PC-9 (cell line): ENCODE results near the gene IKZF3. TPM values are rescaled to one million over a fixed set of nuclear protein-coding genes. Genes with fewer than 3 reads are reported as not detected.

Source experiments
- BruUV-seq: library from RNA; stranded (reverse); fragments of 400-500 nt; replicated peaks from 2 replicates; lab custom pipeline; 2021; lab: Mats Ljungman, UMichigan
- CTCF ChIA-PET: fragments of 300-600 bp; sonication (Branson Sonifier 250); formaldehyde crosslinking; loops from one replicate; lab custom pipeline; 2022; ENCODE audit warnings: antibody characterized with exemption; lab: Charles Lee
- POLR2A ChIA-PET: fragments of 300-600 bp; sonication (Branson Sonifier 250); formaldehyde crosslinking; loops from one replicate; lab custom pipeline; 2022; ENCODE audit warnings: antibody characterized with exemption; ENCODE audit not compliant: unreplicated experiment; lab: Charles Lee
- DNase-seq, 2 experiments: peaks; one replicate each; pipeline versions ENCODE4 v3.0.0 to v3.0.0-alpha.2; 2015 to 2022; ENCODE audit warnings: mixed read lengths in 1 of 2
- H2AFZ ChIP-seq: fragments of 200-600 bp; sonication (generic); 2 replicates; pipeline ENCODE4 v1.8.1; 2017; ENCODE audit warnings: antibody characterized with exemption
- H3F3A ChIP-seq: fragments of 200-600 bp; sonication (generic); 2 replicates; pipeline ENCODE4 v1.8.1; 2017; ENCODE audit warnings: antibody characterized with exemption, mild to moderate bottlenecking, low read depth; ENCODE audit not compliant: insufficient read depth
- H3K27ac ChIP-seq: fragments of 200-600 bp; sonication (generic); 2 replicates; pipeline ENCODE4 v1.6.1; 2016; ENCODE audit warnings: mixed run types
- H3K27me3 ChIP-seq: fragments of 200-600 bp; sonication (generic); 2 replicates; pipeline ENCODE4 v1.6.1; 2016; ENCODE audit warnings: low read depth, mixed run types; ENCODE audit not compliant: insufficient read depth
- H3K36me3 ChIP-seq: fragments of 200-600 bp; sonication (generic); 2 replicates; pipeline ENCODE4 v1.6.1; 2016; ENCODE audit warnings: low read depth, mixed run types
- H3K4me1 ChIP-seq: fragments of 200-600 bp; sonication (generic); replicated peaks from 2 replicates; pipeline ENCODE4 v1.6.1; 2016; ENCODE audit warnings: mixed run types; ENCODE audit not compliant: insufficient read depth
- H3K4me2 ChIP-seq: fragments of 200-600 bp; sonication (generic); 2 replicates; pipeline ENCODE4 v1.6.1; 2017; ENCODE audit warnings: mixed run types
- H3K4me3 ChIP-seq: fragments of 200-600 bp; sonication (generic); 2 replicates; pipeline ENCODE4 v1.6.1; 2016; ENCODE audit warnings: mixed run types
- H3K79me2 ChIP-seq: fragments of 200-600 bp; sonication (generic); 2 replicates; pipeline ENCODE4 v1.6.1; 2017; ENCODE audit warnings: low read depth, mixed run types
- H3K9me2 ChIP-seq: fragments of 200-600 bp; sonication (generic); 2 replicates; pipeline ENCODE4 v1.8.1; 2017; ENCODE audit warnings: mild to moderate bottlenecking; ENCODE audit not compliant: insufficient read depth
- H3K9me3 ChIP-seq: fragments of 200-600 bp; sonication (generic); 2 replicates; pipeline ENCODE4 v1.8.1; 2016; ENCODE audit warnings: low read depth; ENCODE audit not compliant: insufficient read depth
- H4K20me1 ChIP-seq: fragments of 200-600 bp; sonication (generic); 2 replicates; pipeline ENCODE4 v1.8.1; 2017; ENCODE audit not compliant: insufficient read depth
- EZH2 ChIP-seq: fragments of 200-600 bp; sonication (generic); IDR thresholded peaks from 2 replicates; pipeline ENCODE4 v1.8.0; 2017; ENCODE audit warnings: antibody characterized with exemption, low read depth
- intact Hi-C: fragments of 100-400 bp; cut with micrococcal nuclease; formaldehyde crosslinking; loops from one replicate; pipeline ENCODE4 v1.10.0; 2022; ENCODE audit not compliant: unreplicated experiment
- total RNA-seq: library from RNA; stranded (reverse); gene quantifications from 2 replicates; pipeline ENCODE4 v1.2.3, GENCODE V29; 2021
- TF ChIP-seq, protein P1 (sequence below): fragments of 200-600 bp; sonication (generic); conservative IDR thresholded peaks from 2 replicates; pipeline ENCODE4 v1.6.1; 2017; ENCODE audit warnings: mixed run types, antibody characterized with exemption, mild to moderate bottlenecking, moderate library complexity

Gene IKZF3
- total RNA-seq, 1 experiment from 2014 or later, result 0.04 TPM

DNA sequence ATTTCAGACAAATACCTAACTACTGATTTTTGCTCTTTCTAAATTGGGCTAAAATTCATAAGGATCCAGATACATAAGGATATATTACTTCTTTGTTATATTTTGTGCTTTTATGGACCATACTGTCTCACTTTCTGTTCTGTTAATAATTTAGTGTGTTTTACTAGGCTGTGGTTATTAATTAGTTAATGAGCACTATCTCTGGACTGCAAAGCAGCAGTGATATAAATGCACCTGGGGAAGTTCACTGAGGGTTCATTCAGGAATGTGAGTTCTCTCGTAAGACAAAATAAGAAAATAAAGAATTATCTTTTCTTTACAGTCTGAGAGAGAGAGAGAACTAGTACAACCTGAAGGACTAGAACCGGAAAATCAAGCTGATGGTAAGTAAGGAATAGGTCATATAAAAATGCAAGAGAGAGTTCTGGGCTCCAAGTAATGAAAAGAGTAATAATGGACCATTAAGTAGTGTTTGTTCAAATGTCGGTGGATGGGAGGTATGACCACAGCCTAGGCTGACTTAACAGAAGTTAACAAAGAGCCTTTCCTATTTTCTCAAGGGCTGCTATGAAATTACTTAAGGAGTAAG lies 55.6 kb downstream of the IKZF3 start:
- no TSS peak for BruUV-seq
- POLR2A ChIA-PET, result no interaction called here
- CTCF ChIA-PET, result no interaction called here
- H3K36me3 ChIP-seq, result no peaks in the 10 kb centered on the region
- no peaks in the 10 kb centered on the region for H4K20me1 ChIP-seq
- H3K79me2 ChIP-seq, result no peaks in the 10 kb centered on the region
- no peaks in the 10 kb centered on the region for H3K27me3 ChIP-seq
- H3K9me2 ChIP-seq, result no peaks in the 10 kb centered on the region
- H3F3A ChIP-seq, result no peaks in the 10 kb centered on the region
- H3K4me2 ChIP-seq, result peak overlapping the region; percentile 75
- peak overlapping the region; percentile 28 for H3K27ac ChIP-seq
- no peak for TF ChIP-seq EZH2
- TF ChIP-seq, protein P1, sequence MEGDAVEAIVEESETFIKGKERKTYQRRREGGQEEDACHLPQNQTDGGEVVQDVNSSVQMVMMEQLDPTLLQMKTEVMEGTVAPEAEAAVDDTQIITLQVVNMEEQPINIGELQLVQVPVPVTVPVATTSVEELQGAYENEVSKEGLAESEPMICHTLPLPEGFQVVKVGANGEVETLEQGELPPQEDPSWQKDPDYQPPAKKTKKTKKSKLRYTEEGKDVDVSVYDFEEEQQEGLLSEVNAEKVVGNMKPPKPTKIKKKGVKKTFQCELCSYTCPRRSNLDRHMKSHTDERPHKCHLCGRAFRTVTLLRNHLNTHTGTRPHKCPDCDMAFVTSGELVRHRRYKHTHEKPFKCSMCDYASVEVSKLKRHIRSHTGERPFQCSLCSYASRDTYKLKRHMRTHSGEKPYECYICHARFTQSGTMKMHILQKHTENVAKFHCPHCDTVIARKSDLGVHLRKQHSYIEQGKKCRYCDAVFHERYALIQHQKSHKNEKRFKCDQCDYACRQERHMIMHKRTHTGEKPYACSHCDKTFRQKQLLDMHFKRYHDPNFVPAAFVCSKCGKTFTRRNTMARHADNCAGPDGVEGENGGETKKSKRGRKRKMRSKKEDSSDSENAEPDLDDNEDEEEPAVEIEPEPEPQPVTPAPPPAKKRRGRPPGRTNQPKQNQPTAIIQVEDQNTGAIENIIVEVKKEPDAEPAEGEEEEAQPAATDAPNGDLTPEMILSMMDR, result no peak
- H2AFZ ChIP-seq, result 0 out of 2 replicates have a peak overlapping the region, but pooled peaks have one; percentile 2
- intact Hi-C loops, result no loop called here
- peaks cover 34% of the 10 kb centered on the region for H3K4me1 ChIP-seq
- H3K4me3 ChIP-seq, result peak overlapping the region; percentile 41; the same call in 1 of the 2 replicates
- no peaks in the 10 kb centered on the region for H3K9me3 ChIP-seq
- peak in 1 of 2 experiments; percentile 77 for DNase-seq

DNA sequence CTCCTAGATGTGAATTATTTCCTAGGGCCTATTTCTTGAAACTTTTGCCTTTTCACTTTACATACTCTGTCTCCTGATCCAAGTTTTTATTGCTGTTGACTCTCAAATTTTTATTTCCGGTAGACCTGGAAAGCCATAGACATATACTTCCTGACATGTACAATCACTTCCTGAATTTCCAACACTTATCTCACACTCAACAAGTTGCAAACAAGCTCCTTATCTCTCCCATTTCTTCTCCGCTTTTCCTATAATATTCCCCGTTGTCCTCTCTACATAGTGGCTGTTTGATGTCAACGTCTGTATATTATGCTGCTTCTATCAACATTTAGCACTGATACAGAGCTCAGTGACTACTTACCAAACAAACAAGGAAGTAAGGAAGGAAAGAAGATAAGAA lies 59.3 kb downstream of the IKZF3 start:
- peaks cover 24% of the 10 kb centered on the region for H3K4me1 ChIP-seq
- H3K9me2 ChIP-seq, result no peaks in the 10 kb centered on the region
- no peak overlapping the region for H2AFZ ChIP-seq
- CTCF ChIA-PET, result interaction anchor here (0.6 kb wide), 1 partner anchor 469 kb away, joined by 3 read pairs; no protein-coding TSS in a partner anchor
- H3F3A ChIP-seq, result 0 out of 2 replicates have a peak, but pooled peaks cover 3% of the 10 kb centered on the region
- H3K4me2 ChIP-seq, result no peak overlapping the region
- no peaks in the 10 kb centered on the region for H4K20me1 ChIP-seq
- no peak for TF ChIP-seq EZH2
- TF ChIP-seq, protein P1, result no peak
- BruUV-seq, result no TSS peak
- POLR2A ChIA-PET, result no interaction called here
- H3K4me3 ChIP-seq, result no peak overlapping the region
- H3K36me3 ChIP-seq, result no peaks in the 10 kb centered on the region
- no peaks in the 10 kb centered on the region for H3K79me2 ChIP-seq
- H3K27me3 ChIP-seq, result no peaks in the 10 kb centered on the region
- H3K9me3 ChIP-seq, result no peaks in the 10 kb centered on the region
- intact Hi-C loops, result no loop called here
- H3K27ac ChIP-seq, result no peak overlapping the region
- DNase-seq, result no peak

DNA sequence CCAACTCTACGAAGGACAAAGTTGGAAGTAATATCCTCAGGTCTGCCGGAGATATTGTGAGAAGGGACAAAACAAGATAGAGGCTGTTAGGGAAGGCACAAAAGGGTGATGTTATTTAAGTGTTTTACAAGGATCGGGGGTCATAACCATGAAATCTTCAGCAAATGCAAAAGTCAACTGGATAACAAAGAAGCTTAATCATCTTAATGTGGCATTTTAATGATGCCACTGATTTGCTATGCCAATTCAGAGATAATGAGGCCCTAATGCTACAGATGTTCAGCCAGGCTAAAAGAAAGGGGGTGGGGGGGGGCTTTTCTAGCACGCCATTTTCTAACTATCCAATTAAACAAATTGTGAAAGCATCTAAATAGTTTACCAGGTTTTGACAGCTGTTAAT lies 63.1 kb downstream of the IKZF3 start:
- no peaks in the 10 kb centered on the region; the same call in 1 of the 2 replicates for H3K4me1 ChIP-seq
- 0 out of 2 replicates have a peak, but pooled peaks cover 3% of the 10 kb centered on the region for H3F3A ChIP-seq
- H3K79me2 ChIP-seq, result no peaks in the 10 kb centered on the region
- CTCF ChIA-PET, result no interaction called here
- 0 out of 2 replicates have a peak overlapping the region, but pooled peaks have one; percentile 34 for H2AFZ ChIP-seq
- TF ChIP-seq, protein P1, result no peak
- no peak for TF ChIP-seq EZH2
- no peak overlapping the region for H3K4me3 ChIP-seq
- H3K36me3 ChIP-seq, result no peaks in the 10 kb centered on the region
- no peak for DNase-seq
- H3K4me2 ChIP-seq, result no peak overlapping the region
- no peaks in the 10 kb centered on the region for H4K20me1 ChIP-seq
- BruUV-seq, result no TSS peak
- no peaks in the 10 kb centered on the region for H3K9me2 ChIP-seq
- intact Hi-C loops, result no loop called here
- POLR2A ChIA-PET, result no interaction called here
- no peaks in the 10 kb centered on the region for H3K9me3 ChIP-seq
- H3K27me3 ChIP-seq, result no peaks in the 10 kb centered on the region
- no peak overlapping the region for H3K27ac ChIP-seq
